Activated T-cell treated with anti-CD3 and anti-CD28 coated beads, Interleukin-2, amount 50 U/mL, for 48 hours (primary cell): ENCODE data around the gene KIAA1328.
"Not testable (repeated sequence)": the region's sequence is repeated elsewhere in the genome, so short reads cannot be mapped to it uniquely, and the experiment has no call there.

Source experiments
- DNase-seq, 2 experiments: peaks; one replicate each; pipeline ENCODE4 v3.0.0-alpha.2; 2020

KIAA1328 gene

GRCh38 chr18:36888778-36889177, 59.9 kb downstream of the KIAA1328 start:
- DNase-seq = no peak

GRCh38 chr18:36889321-36889720, 60.4 kb downstream of the KIAA1328 start:
- no peak for DNase-seq

GRCh38 chr18:36889742-36890141, 60.8 kb downstream of the KIAA1328 start:
- no peak for DNase-seq

- DNase-seq = no peak
These were observed 61.7 kb downstream of the KIAA1328 start for GRCh38 chr18:36890598-36890997.

- DNase-seq = no peak
These were observed 64.3 kb downstream of the KIAA1328 start for GRCh38 chr18:36893227-36893626.

- DNase-seq = no peak
These were observed 66.7 kb downstream of the KIAA1328 start for GRCh38 chr18:36895606-36896005.

- no peak for DNase-seq
These were observed 68.3 kb downstream of the KIAA1328 start for GRCh38 chr18:36897253-36897652.

GRCh38 chr18:36899289-36899688, 70.4 kb downstream of the KIAA1328 start:
- DNase-seq = no peak

GRCh38 chr18:36900466-36900865, 71.5 kb downstream of the KIAA1328 start:
- no peak for DNase-seq

GRCh38 chr18:36901277-36901701, 72.4 kb downstream of the KIAA1328 start:
- no peak for DNase-seq

GRCh38 chr18:36903215-36903928, 74.4 kb downstream of the KIAA1328 start:
- no peak for DNase-seq

- DNase-seq = no peak
These were observed 76.6 kb downstream of the KIAA1328 start for GRCh38 chr18:36905571-36905970.

- not testable (repeated sequence) for DNase-seq
These were observed 80.4 kb downstream of the KIAA1328 start for GRCh38 chr18:36909282-36909681.

GRCh38 chr18:36912887-36913286, 84.0 kb downstream of the KIAA1328 start:
- DNase-seq = no peak

GRCh38 chr18:36917907-36918306, 89.0 kb downstream of the KIAA1328 start:
- DNase-seq = no peak

GRCh38 chr18:36929601-36930000, 100.7 kb downstream of the KIAA1328 start:
- DNase-seq = no peak

- DNase-seq = no peak
These were observed 102.2 kb downstream of the KIAA1328 start for GRCh38 chr18:36931106-36931505.

GRCh38 chr18:36933552-36933951, 104.6 kb downstream of the KIAA1328 start:
- DNase-seq = no peak

- DNase-seq = no peak
These were observed 106.0 kb downstream of the KIAA1328 start for GRCh38 chr18:36934884-36935283.

GRCh38 chr18:36942264-36942663, 113.3 kb downstream of the KIAA1328 start:
- no peak for DNase-seq

- DNase-seq = no peak
These were observed 119.0 kb downstream of the KIAA1328 start for GRCh38 chr18:36947820-36948348.

GRCh38 chr18:36950282-36950681, 121.4 kb downstream of the KIAA1328 start:
- DNase-seq = no peak

- no peak for DNase-seq
These were observed 122.0 kb downstream of the KIAA1328 start for GRCh38 chr18:36950960-36951359.

GRCh38 chr18:36953047-36953446, 124.1 kb downstream of the KIAA1328 start:
- DNase-seq = no peak

- DNase-seq = no peak
These were observed 131.1 kb downstream of the KIAA1328 start for GRCh38 chr18:36960038-36960437.
